KOPT-K1 (cell line): ENCODE measurements around the gene IL18BP.

Experiments used
- H3K27ac ChIP-seq: fragments of 200-600 bp; sonication (generic); 2 replicates; pipeline ENCODE4 v1.5.1; 2016; ENCODE audit warnings: antibody characterized with exemption, mild to moderate bottlenecking, low read depth, low read length; ENCODE audit not compliant: poor library complexity, severe bottlenecking
- H3K36me3 ChIP-seq: fragments of 200-600 bp; sonication (generic); 2 replicates; pipeline ENCODE4 v1.5.1; 2017; ENCODE audit warnings: antibody characterized with exemption, mild to moderate bottlenecking, low read length, moderate library complexity; ENCODE audit not compliant: insufficient read depth
- H3K9me3 ChIP-seq: fragments of 200-600 bp; sonication (generic); 2 replicates; pipeline ENCODE4 v1.5.1; 2017; ENCODE audit warnings: antibody characterized with exemption, low read length, mild to moderate bottlenecking; ENCODE audit not compliant: insufficient read depth, poor library complexity, severe bottlenecking

The IL18BP gene

GRCh38 chr11:72040491-72041363 lies 42.0 kb downstream of the IL18BP start:
- Histone ChIP-seq H3K9me3 (no peaks in the 10 kb centered on the region), H3K36me3 (peaks cover 15% of the 10 kb centered on the region), H3K27ac (peak overlapping the region; percentile 74)

- Histone ChIP-seq H3K27ac (peak overlapping the region; percentile 74), H3K9me3 (no peaks in the 10 kb centered on the region)
Observed at GRCh38 chr11:72041364-72042063, 42.8 kb downstream of the IL18BP start.

GRCh38 chr11:72042064-72042745 lies 43.5 kb downstream of the IL18BP start:
- Histone ChIP-seq H3K27ac (peak overlapping the region; percentile 74), H3K9me3 (no peaks in the 10 kb centered on the region), H3K36me3 (peaks cover 21% of the 10 kb centered on the region; the same call in 1 of the 2 replicates)

More at GRCh38 chr11:72041364-72042063, 42.8 kb downstream of the IL18BP start:
- H3K36me3 ChIP-seq: peaks cover 16% of the 10 kb centered on the region; the same call in 1 of the 2 replicates

GRCh38 chr11:72045849-72046248 lies 47.1 kb downstream of the IL18BP start:
- Histone ChIP-seq H3K9me3 (no peaks in the 10 kb centered on the region), H3K36me3 (peaks cover 56% of the 10 kb centered on the region), H3K27ac (no peak overlapping the region)

GRCh38 chr11:72048766-72049460 lies 50.2 kb downstream of the IL18BP start:
- Histone ChIP-seq H3K9me3 (no peaks in the 10 kb centered on the region), H3K36me3 (peaks cover 85% of the 10 kb centered on the region), H3K27ac (no peak overlapping the region)
